ENCODE measurements around the gene PEX6. TPM values are rescaled to one million over a fixed set of nuclear protein-coding genes. Genes with fewer than 3 reads are reported as not detected.

PEX6 gene
- polyA plus RNA-seq (2011; rRNA removed), result 6.8 and 7.4 TPM in 2 replicates
- polyA minus RNA-seq (2011; rRNA and poly(A)+ RNA removed), result 11.2 and 11.8 TPM in 2 replicates

GRCh38 chr6:42978839-42979522 lies at the start of gene PEX6:
PEX6 (minus strand) TSS chr6:42979181; CDS start chr6:42979150, 31 bp downstream.
- no peak for TF ChIP-seq CTCF (IDR thresholded peaks at IDR 0.05; ENCODE audit: low read depth, low read length)
- POLR2A ChIA-PET, result interaction anchor here (0.6 to 1.4 kb wide), 9 partner anchors 8 to 394 kb away, joined by 3 to 10 read pairs (median 5); partner anchors contain the start of genes CNPY3 and RRP36
- peak; percentile 50 for DNase-seq (ENCODE audit: low read depth, low spot score)
- H3K27me3 ChIP-seq (ENCODE audit: control insufficient read depth, insufficient read depth, low read length), result no peaks in the 10 kb centered on the region
- CTCF ChIA-PET, result interaction anchor here (0.6 to 1.4 kb wide), 2 partner anchors 16 to 78 kb away, joined by 3 read pairs; no protein-coding TSS in a partner anchor
- peak within 1 kb of the TSS; percentile 49 for H3K27ac ChIP-seq (ENCODE audit: low read depth, low read length)
- no peaks in the 10 kb centered on the region; the same call in 1 of the 2 replicates for H3K9me3 ChIP-seq (ENCODE audit: control insufficient read depth, insufficient read depth, low read length)
- H3K4me3 ChIP-seq (ENCODE audit: low read depth, low read length), result peak within 1 kb of the TSS; percentile 78

- H3K27ac ChIP-seq (ENCODE audit: low read depth, low read length), result peak overlapping the region; percentile 11
- POLR2A ChIA-PET, result interaction anchor here (0.6 kb wide), 1 partner anchor 129 kb away, joined by 3 read pairs; no protein-coding TSS in a partner anchor
- no peak for DNase-seq (ENCODE audit: low read depth, low spot score)
- CTCF ChIA-PET, result no interaction called here
- no peak overlapping the region for H3K4me3 ChIP-seq (ENCODE audit: low read depth, low read length)
- H3K27me3 ChIP-seq (ENCODE audit: control insufficient read depth, insufficient read depth, low read length), result no peaks in the 10 kb centered on the region
- H3K9me3 ChIP-seq (ENCODE audit: control insufficient read depth, insufficient read depth, low read length), result no peaks in the 10 kb centered on the region
- TF ChIP-seq CTCF (IDR thresholded peaks at IDR 0.05; ENCODE audit: low read depth, low read length), result no peak
Observed at GRCh38 chr6:43026365-43026764, 47.4 kb upstream of the PEX6 start.

GRCh38 chr6:43024436-43024835 lies 45.5 kb upstream of the PEX6 start:
- H3K4me3 ChIP-seq (ENCODE audit: low read depth, low read length), result no peak overlapping the region
- no peaks in the 10 kb centered on the region for H3K9me3 ChIP-seq (ENCODE audit: control insufficient read depth, insufficient read depth, low read length)
- no peak for TF ChIP-seq CTCF (IDR thresholded peaks at IDR 0.05; ENCODE audit: low read depth, low read length)
- no peak for DNase-seq (ENCODE audit: low read depth, low spot score)
- ChIA-PET CTCF (no interaction called here), POLR2A (interaction anchor here (0.6 kb wide), 1 partner anchor 145 kb away, joined by 3 read pairs; the partner anchor contains the start of gene RPL7L1)
- H3K27ac ChIP-seq (ENCODE audit: low read depth, low read length), result no peak overlapping the region
- no peaks in the 10 kb centered on the region for H3K27me3 ChIP-seq (ENCODE audit: control insufficient read depth, insufficient read depth, low read length)

- DNase-seq (ENCODE audit: low read depth, low spot score), result no peak
- ChIA-PET POLR2A (interaction anchor here (0.6 to 2.9 kb wide), 9 partner anchors 11 to 460 kb away, joined by 3 to 12 read pairs (median 4); partner anchors contain the start of genes CNPY3, CUL7, CUL9 and KLC4), CTCF (interaction anchor here (0.6 to 1.1 kb wide), 4 partner anchors 100 to 208 kb away, joined by 3 to 8 read pairs (median 4); partner anchors contain the start of gene DNPH1)
- peak within 1 kb of the TSS; percentile 85 for H3K27ac ChIP-seq (ENCODE audit: low read depth, low read length)
- H3K9me3 ChIP-seq (ENCODE audit: control insufficient read depth, insufficient read depth, low read length), result no peaks in the 10 kb centered on the region; the same call in 1 of the 2 replicates
- TF ChIP-seq CTCF (IDR thresholded peaks at IDR 0.05; ENCODE audit: low read depth, low read length), result no peak
- peak within 1 kb of the TSS; percentile 93 for H3K4me3 ChIP-seq (ENCODE audit: low read depth, low read length)
- no peaks in the 10 kb centered on the region for H3K27me3 ChIP-seq (ENCODE audit: control insufficient read depth, insufficient read depth, low read length)
Observed at GRCh38 chr6:43021270-43022047, 42.5 kb upstream of the PEX6 start, which contains the start of gene RRP36. RRP36 (plus strand) TSS chr6:43021623; CDS start chr6:43021655, 32 bp downstream.
